Measurements from ENCODE around the gene TSPAN4. TPM values are rescaled to one million over a fixed set of nuclear protein-coding genes. Genes with fewer than 3 reads are reported as not detected.
A peak's percentile ranks its signal among the peaks of the same experiment; 100 is the strongest.

TSPAN4 gene
- total RNA-seq, 1 experiment from 2014 or later = 50.3 TPM

- Histone ChIP-seq H3K27ac (ENCODE audit: low read depth, low read length) (no peak overlapping the region; the same call in 1 of the 2 replicates), H2AFZ (ENCODE audit: low read depth, low read length, poor library complexity, severe bottlenecking) (no peak overlapping the region), H4K20me1 (ENCODE audit: insufficient read depth) (no peaks in the 10 kb centered on the region), H3K4me2 (ENCODE audit: low read length) (no peak overlapping the region), H3K9me2 (ENCODE audit: insufficient read depth) (no peaks in the 10 kb centered on the region), H3K79me2 (ENCODE audit: insufficient read depth, low read length) (no peaks in the 10 kb centered on the region), H3K9me3 (ENCODE audit: control insufficient read depth in 1 of 2, insufficient read depth in 1 of 2, low read depth in 1 of 2, low read length in 2 of 2) (no peaks in the 10 kb centered on the region), H3K36me3 (ENCODE audit: control insufficient read depth in 1 of 2, insufficient read depth in 2 of 2, low read length in 2 of 2) (peaks cover 9 to 17% of the 10 kb centered on the region in 2 experiments; a peak in 3 of 4 replicates), H3K9ac (ENCODE audit: low read length) (no peak overlapping the region), H3K27me3 (ENCODE audit: insufficient read depth, low read length) (no peaks in the 10 kb centered on the region), H3K4me1 (ENCODE audit: control insufficient read depth in 1 of 2, insufficient read depth in 2 of 2, low read length in 2 of 2) (peaks cover 5 to 7% of the 10 kb centered on the region in 2 experiments; a peak in 3 of 4 replicates), H3K4me3 (replicated peaks in 1 of 2; ENCODE audit: low read depth in 1 of 2, low read length in 2 of 2) (no peak overlapping the region)
- CTCF ChIA-PET = interaction anchor here (0.9 to 1.2 kb wide), 2 partner anchors 13 to 154 kb away, joined by 4 to 6 read pairs; partner anchors contain the start of gene CHID1
- BruUV-seq (replicated peaks) = no TSS peak
- intact Hi-C loops (cut with micrococcal nuclease) = loop anchor here (2.0 kb wide), 1 partner anchor 153 kb away; no protein-coding TSS in a partner anchor
- DNase-seq (ENCODE audit: low read depth, low spot score) = no peak
- no peak for TF ChIP-seq CEBPB (IDR thresholded peaks at IDR 0.05; ENCODE audit: low read depth)
- no peak for TF ChIP-seq SP1 (IDR thresholded peaks at IDR 0.05; ENCODE audit: low read depth)
- TF ChIP-seq FOSL1 (IDR thresholded peaks at IDR 0.05; ENCODE audit: low read depth) = no peak
- no peak for TF ChIP-seq JUND (IDR thresholded peaks at IDR 0.05)
- TF ChIP-seq SRF (IDR thresholded peaks at IDR 0.05; ENCODE audit: low read depth) = no peak
- RAD21 ChIA-PET (ENCODE audit: low non-redundant PET in 1 of 2, low total read pairs in 2 of 2, uncharacterized antibody in 2 of 2, unreplicated experiment in 2 of 2) = no interaction called here
- no peak; the same call in 1 of the 2 replicates for ATAC-seq
- POLR2A ChIA-PET = interaction anchor here (0.7 kb wide), 1 partner anchor 42 kb away, joined by 3 read pairs; no protein-coding TSS in a partner anchor
Observed at GRCh38 chr11:897253-898142, 54.8 kb downstream of the TSPAN4 start.

GRCh38 chr11:898143-898511, 55.5 kb downstream of the TSPAN4 start:
- H3K9me3 ChIP-seq (ENCODE audit: control insufficient read depth in 1 of 2, insufficient read depth in 1 of 2, low read depth in 1 of 2, low read length in 2 of 2) = no peaks in the 10 kb centered on the region
- H3K9me2 ChIP-seq (ENCODE audit: insufficient read depth) = no peaks in the 10 kb centered on the region
- TF ChIP-seq CTCF (IDR thresholded peaks at IDR 0.05 in 2 of 3, conservative IDR thresholded peaks at IDR 0.05 in 1 of 3; ENCODE audit: borderline replicate concordance in 1 of 3, insufficient read depth in 1 of 3, low read depth in 2 of 3, low read length in 2 of 3) (peak; percentile 24 to 48 (median 42); a peak in 4 of 6 replicates), ELF1 (IDR thresholded peaks at IDR 0.05; ENCODE audit: borderline replicate concordance, low read depth) (no peak), RAD21 (IDR thresholded peaks at IDR 0.05; ENCODE audit: low read depth) (peak; percentile 50)
- POLR2A ChIA-PET = interaction anchor here (0.7 kb wide), 1 partner anchor 41 kb away, joined by 3 read pairs; no protein-coding TSS in a partner anchor
- H3K4me2 ChIP-seq (ENCODE audit: low read length) = no peak overlapping the region
- no peaks in the 10 kb centered on the region for H3K79me2 ChIP-seq (ENCODE audit: insufficient read depth, low read length)
- H3K27me3 ChIP-seq (ENCODE audit: insufficient read depth, low read length) = no peaks in the 10 kb centered on the region
- no peak overlapping the region for H3K9ac ChIP-seq (ENCODE audit: low read length)
- DNase-seq (ENCODE audit: low read depth, low spot score) = peak; percentile 13
- CTCF ChIA-PET = interaction anchor here (1.2 kb wide), 1 partner anchor 153 kb away, joined by 6 read pairs; no protein-coding TSS in a partner anchor
- no peak overlapping the region for H3K27ac ChIP-seq (ENCODE audit: low read depth, low read length)
- H2AFZ ChIP-seq (ENCODE audit: low read depth, low read length, poor library complexity, severe bottlenecking) = no peak overlapping the region
- H3K4me3 ChIP-seq (replicated peaks in 1 of 2; ENCODE audit: low read depth in 1 of 2, low read length in 2 of 2) = no peak overlapping the region
- intact Hi-C loops (cut with micrococcal nuclease) = loop anchor here (2.0 kb wide), 1 partner anchor 153 kb away; no protein-coding TSS in a partner anchor
- H3K36me3 ChIP-seq (ENCODE audit: control insufficient read depth in 1 of 2, insufficient read depth in 2 of 2, low read length in 2 of 2) = peaks cover 15 to 23% of the 10 kb centered on the region in 2 experiments; a peak in 3 of 4 replicates
- BruUV-seq (replicated peaks) = no TSS peak
- peak; percentile 77 for ATAC-seq
- H3K4me1 ChIP-seq (ENCODE audit: control insufficient read depth in 1 of 2, insufficient read depth in 2 of 2, low read length in 2 of 2) = peaks cover 5 to 7% of the 10 kb centered on the region in 2 experiments; a peak in 3 of 4 replicates
- H4K20me1 ChIP-seq (ENCODE audit: insufficient read depth) = no peaks in the 10 kb centered on the region
- RAD21 ChIA-PET (ENCODE audit: low non-redundant PET in 1 of 2, low total read pairs in 2 of 2, uncharacterized antibody in 2 of 2, unreplicated experiment in 2 of 2) = no interaction called here

Data from HCT116 (cell line).